KOPT-K1 (cell line): Measurements from ENCODE around the gene UBC.

ENCODE experiments used
- H3K27ac ChIP-seq: fragments of 200-600 bp; sonication (generic); 2 replicates; pipeline ENCODE4 v1.5.1; 2016; ENCODE audit warnings: antibody characterized with exemption, mild to moderate bottlenecking, low read depth, low read length; ENCODE audit not compliant: poor library complexity, severe bottlenecking
- H3K36me3 ChIP-seq: fragments of 200-600 bp; sonication (generic); 2 replicates; pipeline ENCODE4 v1.5.1; 2017; ENCODE audit warnings: antibody characterized with exemption, mild to moderate bottlenecking, low read length, moderate library complexity; ENCODE audit not compliant: insufficient read depth
- H3K9me3 ChIP-seq: fragments of 200-600 bp; sonication (generic); 2 replicates; pipeline ENCODE4 v1.5.1; 2017; ENCODE audit warnings: antibody characterized with exemption, low read length, mild to moderate bottlenecking; ENCODE audit not compliant: insufficient read depth, poor library complexity, severe bottlenecking

Gene UBC

DNA sequence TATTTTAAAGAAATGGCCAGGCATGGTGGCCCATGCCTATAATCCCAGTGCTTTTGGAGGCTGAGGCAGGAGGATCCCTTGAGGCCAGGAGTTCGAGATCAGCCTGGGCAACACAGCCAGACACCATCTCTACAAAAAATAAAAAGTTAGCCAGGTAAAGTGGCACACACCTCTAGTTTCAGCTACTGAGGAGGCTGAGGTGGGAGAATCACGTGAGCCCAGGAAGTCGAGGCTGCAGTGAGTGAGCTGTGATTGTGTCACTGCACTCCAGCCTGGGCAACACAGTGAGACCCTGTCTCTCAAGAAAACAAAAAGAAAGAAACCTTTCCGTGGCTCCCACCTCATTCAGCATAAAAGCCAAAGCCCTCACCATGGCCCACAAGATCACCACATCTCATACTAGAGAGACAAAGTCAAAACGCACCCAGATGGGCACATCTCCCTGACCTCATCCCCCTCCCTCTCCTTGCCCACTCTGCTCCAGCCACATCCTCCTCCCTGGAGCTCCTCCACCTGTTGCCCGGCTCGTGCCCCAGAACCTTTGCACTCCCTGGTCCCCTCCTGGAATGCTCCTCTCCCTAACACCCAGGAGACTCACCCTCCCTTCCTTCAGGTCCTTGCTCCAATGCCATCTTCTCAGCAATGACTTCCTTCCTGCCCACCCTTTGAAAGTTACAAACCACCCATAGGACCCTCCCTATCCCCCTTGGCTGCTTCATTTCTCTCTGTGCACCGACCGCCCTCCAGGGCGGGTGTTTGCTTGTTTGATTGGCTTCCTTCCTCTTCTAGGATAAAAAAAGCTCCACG lies 46.0 kb downstream of the UBC start:
- Histone ChIP-seq H3K36me3 (no peaks in the 10 kb centered on the region), H3K27ac (no peak overlapping the region), H3K9me3 (no peaks in the 10 kb centered on the region)

DNA sequence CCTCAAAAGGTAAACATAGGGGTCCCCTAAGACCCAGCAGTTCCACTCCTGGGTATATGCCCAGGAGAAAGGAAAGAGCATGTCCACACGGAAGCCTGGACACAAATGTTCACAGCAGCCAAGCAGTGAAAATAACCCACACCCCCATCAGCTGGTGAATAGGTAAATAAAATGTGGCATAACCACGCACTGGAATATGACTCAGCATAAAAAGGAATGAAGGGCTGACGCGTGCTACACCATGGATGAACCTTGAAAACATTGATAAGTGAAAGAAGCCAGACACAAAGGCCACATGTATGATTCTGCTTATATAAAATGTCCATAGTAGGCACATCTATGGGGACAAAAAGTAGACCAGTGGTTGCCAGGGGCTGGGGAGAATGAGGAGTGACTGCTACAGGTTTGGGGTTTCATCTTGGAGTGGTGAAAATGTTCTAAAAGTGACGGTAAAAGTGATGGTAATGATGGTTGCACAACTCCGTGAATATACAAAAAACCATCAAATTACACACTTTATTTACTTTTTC lies 47.0 kb downstream of the UBC start:
- no peaks in the 10 kb centered on the region for H3K36me3 ChIP-seq
- H3K9me3 ChIP-seq = no peaks in the 10 kb centered on the region
- peak overlapping the region; percentile 15 for H3K27ac ChIP-seq

DNA sequence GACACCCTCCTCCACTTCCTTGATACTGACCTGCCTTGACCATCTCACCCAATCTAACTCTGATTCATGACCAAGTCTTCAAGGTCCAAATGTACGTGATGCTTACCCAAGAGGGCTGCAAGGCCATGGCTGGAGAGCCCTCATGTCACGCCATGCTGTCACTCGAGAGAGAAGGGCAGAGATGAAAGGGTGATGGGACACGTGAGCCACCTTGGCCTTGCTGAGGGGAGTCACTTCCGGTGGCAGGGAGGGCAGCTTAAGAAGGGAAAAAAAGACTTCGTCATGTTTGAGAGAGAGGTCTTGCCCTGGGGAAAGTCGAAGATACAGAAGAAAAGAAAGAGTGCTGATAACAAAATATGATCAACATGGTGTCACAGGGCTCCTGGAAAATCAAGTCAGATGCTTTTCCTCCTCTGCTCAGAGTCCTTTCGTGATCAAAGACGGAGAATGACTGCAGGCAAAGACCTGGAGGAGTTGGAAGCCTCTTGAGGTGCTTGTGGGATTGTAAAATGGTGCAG lies 47.5 kb downstream of the UBC start:
- peaks cover 1% of the 10 kb centered on the region; the same call in 1 of the 2 replicates for H3K36me3 ChIP-seq
- H3K9me3 ChIP-seq = no peaks in the 10 kb centered on the region
- peak overlapping the region; percentile 15 for H3K27ac ChIP-seq

GRCh38 chr12:124866195-124866882 lies 48.1 kb downstream of the UBC start:
- Histone ChIP-seq H3K27ac (peak overlapping the region; percentile 15), H3K9me3 (no peaks in the 10 kb centered on the region), H3K36me3 (peaks cover 7% of the 10 kb centered on the region; the same call in 1 of the 2 replicates)

DNA sequence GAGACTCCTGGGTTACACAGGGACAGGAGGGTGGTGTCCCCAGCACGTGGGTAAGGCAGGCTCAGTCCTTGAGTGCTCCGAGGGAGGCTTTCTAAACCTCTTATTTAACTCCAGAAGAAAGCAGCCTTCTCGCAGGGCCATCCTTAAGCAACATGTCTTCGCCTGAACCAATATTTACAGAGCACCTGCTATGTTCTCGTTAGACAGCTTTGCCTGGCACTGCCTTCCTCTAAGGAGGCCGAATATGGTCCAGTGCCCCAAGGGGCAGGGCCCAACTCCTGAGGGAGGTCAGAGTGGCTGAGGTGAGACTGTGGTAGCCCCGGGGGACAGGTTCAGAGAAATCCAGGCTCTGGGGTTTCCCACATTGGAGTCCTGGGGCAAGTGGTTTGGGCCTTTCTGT lies 48.7 kb downstream of the UBC start:
- Histone ChIP-seq H3K9me3 (no peaks in the 10 kb centered on the region), H3K36me3 (peaks cover 8% of the 10 kb centered on the region; the same call in 1 of the 2 replicates), H3K27ac (no peak overlapping the region)

DNA sequence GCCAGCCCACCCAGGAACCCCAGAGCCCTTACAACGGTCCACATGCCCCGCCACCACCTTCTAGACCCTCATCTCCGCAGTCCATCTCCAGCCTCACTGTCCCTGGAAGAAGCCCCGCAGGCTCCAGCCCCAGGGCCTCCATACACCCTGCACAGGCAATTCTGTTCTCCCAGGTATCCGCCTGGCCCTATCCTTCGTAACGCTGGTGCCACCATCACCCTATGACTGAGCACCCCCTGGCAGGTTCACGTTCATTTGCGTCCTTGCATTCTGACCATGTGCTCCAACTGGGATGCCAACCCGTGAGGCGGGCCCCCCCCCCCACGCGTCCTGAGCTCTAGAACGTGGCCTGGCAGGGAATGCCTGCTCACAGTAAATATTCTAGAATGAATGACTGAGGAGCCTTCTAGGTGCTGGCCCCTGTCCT lies 50.1 kb downstream of the UBC start:
- Histone ChIP-seq H3K27ac (peak overlapping the region; percentile 72), H3K9me3 (no peaks in the 10 kb centered on the region), H3K36me3 (peaks cover 18% of the 10 kb centered on the region)

- Histone ChIP-seq H3K36me3 (peaks cover 18% of the 10 kb centered on the region), H3K9me3 (no peaks in the 10 kb centered on the region), H3K27ac (peak within 1 kb of the TSS; percentile 72)
Observed at GRCh38 chr12:124863416-124864325, 50.8 kb downstream of the UBC start, which contains the start of gene SCARB1. SCARB1 (minus strand) TSS chr12:124863864; CDS start chr12:124863720, 144 bp downstream.

DNA sequence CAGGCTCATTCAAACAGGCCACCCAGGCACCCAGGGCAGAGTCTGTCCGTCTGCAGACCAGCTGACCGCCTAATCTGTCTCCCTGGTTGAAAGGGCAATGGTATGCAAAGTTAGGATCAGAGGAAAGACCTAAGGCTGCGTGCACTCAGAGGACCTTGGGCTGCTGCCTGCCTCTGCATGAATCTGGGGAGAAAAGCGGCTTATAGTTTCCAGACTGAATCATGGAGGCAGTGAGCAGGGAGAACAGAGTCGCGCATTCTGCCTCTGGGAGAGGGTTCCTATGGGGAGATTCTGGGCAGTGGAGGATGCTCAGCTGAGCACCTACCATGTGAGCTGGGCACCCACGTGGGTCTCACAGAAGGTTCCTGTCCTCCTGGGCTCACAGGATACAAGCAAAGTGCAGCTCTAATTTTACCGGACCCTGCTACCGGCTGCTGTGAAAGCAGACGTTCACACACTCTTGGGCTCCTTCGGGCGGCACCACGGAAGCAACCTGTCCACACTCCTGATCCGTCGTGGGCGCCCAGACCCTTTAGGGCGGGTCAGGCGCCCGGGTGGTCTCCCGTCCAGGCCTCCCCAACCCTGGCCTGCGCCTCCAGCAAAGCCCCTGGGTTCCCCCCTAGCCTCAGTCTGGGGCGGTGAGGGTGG lies 51.6 kb downstream of the UBC start:
- H3K9me3 ChIP-seq = no peaks in the 10 kb centered on the region
- peak overlapping the region; percentile 72 for H3K27ac ChIP-seq
- H3K36me3 ChIP-seq = peaks cover 24% of the 10 kb centered on the region

DNA sequence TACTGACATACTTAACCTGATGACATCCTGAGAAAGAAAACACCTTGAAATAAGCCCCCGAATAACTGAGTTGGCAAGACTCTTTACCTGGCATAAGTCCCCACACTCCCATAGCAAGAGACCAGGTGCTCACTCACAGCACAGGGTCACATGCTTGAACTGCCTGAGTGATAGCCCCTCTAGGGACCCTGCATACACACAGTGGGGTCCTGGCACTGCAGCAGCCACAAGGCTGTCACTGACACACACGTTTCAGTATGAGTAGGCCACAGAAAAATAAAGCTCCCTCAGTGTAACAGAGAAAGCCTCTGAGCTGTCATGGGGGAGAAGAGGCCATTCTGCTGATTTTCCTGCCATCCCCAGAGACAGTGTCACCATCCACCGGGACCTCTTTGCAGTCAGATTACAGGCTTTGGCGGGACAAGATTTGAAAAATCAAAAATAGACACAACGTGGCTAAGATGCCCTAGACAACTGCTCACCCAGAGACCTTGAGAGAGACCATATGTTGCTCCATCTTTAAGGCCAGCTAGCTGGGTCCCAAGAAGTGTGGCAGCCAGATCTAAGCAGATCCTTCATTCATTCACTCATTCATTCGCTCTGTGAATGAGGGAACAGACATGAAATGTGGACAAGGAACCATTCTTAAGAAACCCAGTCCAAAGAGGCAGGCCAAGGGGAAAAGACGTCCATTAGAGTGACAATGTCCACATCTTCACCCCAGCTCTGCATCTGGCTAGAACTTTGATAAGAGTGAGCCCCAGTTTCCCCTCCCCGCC lies 52.4 kb downstream of the UBC start:
- Histone ChIP-seq H3K9me3 (no peaks in the 10 kb centered on the region), H3K27ac (no peak overlapping the region), H3K36me3 (peaks cover 30% of the 10 kb centered on the region)
